Cerebellar nuclear complex (tissue), 1 donor: ENCODE data around the gene PCDHGA1.

ENCODE experiments used
- DNase-seq, 2 experiments: peaks; one replicate each; lab custom pipeline; 2025; lab: John Stamatoyannopoulos, UW

The PCDHGA1 gene

GRCh38 chr5:141439411-141440141 is 109.3 kb downstream of the PCDHGA1 start:
- no peak for DNase-seq

- no peak for DNase-seq
Measured at GRCh38 chr5:141440341-141440740, 110.0 kb downstream of the PCDHGA1 start.

GRCh38 chr5:141441571-141442170 is 111.4 kb downstream of the PCDHGA1 start:
- DNase-seq: no peak

- DNase-seq: no peak
Measured at GRCh38 chr5:141465351-141465750, 135.0 kb downstream of the PCDHGA1 start.

- DNase-seq: peak; percentile 56 to 94
Measured at GRCh38 chr5:141475625-141476131, 145.4 kb downstream of the PCDHGA1 start, which contains the start of gene PCDHGC3. TSS of gene PCDHGC3 (plus strand) at chr5:141475966. CDS start at chr5:141476117, 151 bp downstream.

- DNase-seq: peak in 1 of 2 experiments; percentile 64
Measured at GRCh38 chr5:141476132-141476911, 146.0 kb downstream of the PCDHGA1 start.

- DNase-seq: no peak
Measured at GRCh38 chr5:141477044-141477575, 146.8 kb downstream of the PCDHGA1 start.

- DNase-seq: no peak
Measured at GRCh38 chr5:141477815-141478214, 147.5 kb downstream of the PCDHGA1 start.

GRCh38 chr5:141478321-141478945 is 148.1 kb downstream of the PCDHGA1 start:
- no peak for DNase-seq

GRCh38 chr5:141479776-141480175 is 149.5 kb downstream of the PCDHGA1 start:
- DNase-seq: no peak

GRCh38 chr5:141483902-141484301 is 153.6 kb downstream of the PCDHGA1 start:
- no peak for DNase-seq

- no peak for DNase-seq
Measured at GRCh38 chr5:141484310-141484640, 154.0 kb downstream of the PCDHGA1 start.

GRCh38 chr5:141484641-141485311 is 154.5 kb downstream of the PCDHGA1 start, which contains the start of gene PCDHGC4:
TSS of gene PCDHGC4 (plus strand) at chr5:141485030. CDS start at chr5:141485174, 144 bp downstream.
- DNase-seq: peak; percentile 40 to 66

GRCh38 chr5:141485321-141486055 is 155.2 kb downstream of the PCDHGA1 start:
- DNase-seq: no peak

- no peak for DNase-seq
Measured at GRCh38 chr5:141486091-141486490, 155.8 kb downstream of the PCDHGA1 start.

- no peak for DNase-seq
Measured at GRCh38 chr5:141487131-141487530, 156.8 kb downstream of the PCDHGA1 start.

- DNase-seq: no peak
Measured at GRCh38 chr5:141488591-141489561, 158.6 kb downstream of the PCDHGA1 start, which contains the start of gene PCDHGC5. TSS of gene PCDHGC5 (plus strand) at chr5:141489081. CDS start at chr5:141489241, 160 bp downstream.

- DNase-seq: no peak
Measured at GRCh38 chr5:141489841-141490240, 159.5 kb downstream of the PCDHGA1 start.

GRCh38 chr5:141490271-141490670 is 160.0 kb downstream of the PCDHGA1 start:
- DNase-seq: no peak
